Measurements from ENCODE around the gene ZSCAN5B. TPM values are rescaled to one million over a fixed set of nuclear protein-coding genes. Genes with fewer than 3 reads are reported as not detected.
"Not testable (repeated sequence)": the region's sequence is repeated elsewhere in the genome, so short reads cannot be mapped to it uniquely, and the experiment has no call there.

The ZSCAN5B gene
- polyA plus RNA-seq, 2 of the 4 experiments (the other 2 are of a cell fraction): not detected

GRCh38 chr19:56221851-56222250, 24.3 kb upstream of the ZSCAN5B start:
- Histone ChIP-seq H3K4me3 (no peak overlapping the region), H3K9me3 (peaks cover 10% of the 10 kb centered on the region; the same call in 1 of the 3 replicates), H3K4me2 (no peak overlapping the region), H3K27ac (no peak overlapping the region), H3K4me1 (no peaks in the 10 kb centered on the region)
- CTCF ChIA-PET: interaction anchor here (1.4 kb wide), 1 partner anchor 32 kb away, joined by 4 read pairs; no protein-coding TSS in a partner anchor
- POLR2A ChIA-PET: no interaction called here
- 74% methylated on average over 14 of the region's 14 CpGs for WGBS (ENCODE audit: missing lambda C conversion rate)
- no peak for FAIRE-seq
- no peak for TF ChIP-seq FOSL2 (IDR thresholded peaks at IDR 0.05)
- no peak for TF ChIP-seq FOSL2 (CRISPR knock-in tag; IDR thresholded peaks at IDR 0.05)
- no peak for TF ChIP-seq PBX3 (IDR thresholded peaks at IDR 0.05)
- TF ChIP-seq CHD4 (IDR thresholded peaks at IDR 0.05; ENCODE audit: borderline replicate concordance): no peak
- TF ChIP-seq KDM1A (IDR thresholded peaks at IDR 0.05; ENCODE audit: low read depth): no peak
- no peak for TF ChIP-seq SREBF2 (IDR thresholded peaks at IDR 0.05)
- no peak for DNase-seq (ENCODE audit: low read depth in 1 of 2, low spot score in 1 of 2)
- no peak for ATAC-seq

GRCh38 chr19:56221442-56221841, 23.9 kb upstream of the ZSCAN5B start:
- 74% methylated on average over 9 of the region's 9 CpGs for WGBS (ENCODE audit: missing lambda C conversion rate)
- FAIRE-seq: peak; percentile 28

GRCh38 chr19:56218961-56219360, 21.4 kb upstream of the ZSCAN5B start:
- Histone ChIP-seq H3K4me1 (no peaks in the 10 kb centered on the region), H3K4me2 (no peak overlapping the region), H3K27ac (no peak overlapping the region), H3K4me3 (no peak overlapping the region), H3K9me3 (peaks cover 11% of the 10 kb centered on the region; the same call in 1 of the 3 replicates)
- DNase-seq (ENCODE audit: low read depth in 1 of 2, low spot score in 1 of 2): no peak
- 42% methylated on average over 10 of the region's 10 CpGs for WGBS (ENCODE audit: missing lambda C conversion rate)
- no peak for ATAC-seq
- ChIA-PET CTCF (interaction anchor here (1.0 kb wide), 1 partner anchor 34 kb away, joined by 7 read pairs; no protein-coding TSS in a partner anchor), POLR2A (no interaction called here)
- TF ChIP-seq ESRRA (IDR thresholded peaks at IDR 0.05; ENCODE audit: borderline replicate concordance, low read length) (no peak), POLR2A (IDR thresholded peaks at IDR 0.05; ENCODE audit: low read length) (no peak), FOSL2 (IDR thresholded peaks at IDR 0.05) (no peak), FOSL2 (CRISPR knock-in tag; IDR thresholded peaks at IDR 0.05) (no peak), ZSCAN20 (CRISPR knock-in tag; IDR thresholded peaks at IDR 0.05) (no peak), RFX5 (IDR thresholded peaks at IDR 0.05) (no peak), PHF8 (IDR thresholded peaks at IDR 0.05; ENCODE audit: borderline replicate concordance, low read depth) (no peak), MAX (IDR thresholded peaks at IDR 0.05) (no peak), TFCP2L1 (CRISPR knock-in tag; IDR thresholded peaks at IDR 0.05) (no peak), FOXS1 (CRISPR knock-in tag; IDR thresholded peaks at IDR 0.05) (no peak), CBX2 (IDR thresholded peaks at IDR 0.05; ENCODE audit: borderline replicate concordance, low read depth) (no peak), CHD2 (IDR thresholded peaks at IDR 0.05; ENCODE audit: low read length, partially characterized antibody) (no peak), MAFK (IDR thresholded peaks at IDR 0.05; ENCODE audit: partially characterized antibody) (no peak), CBX8 (IDR thresholded peaks at IDR 0.05) (no peak), HES2 (IDR thresholded peaks at IDR 0.05) (no peak), EHMT2 (IDR thresholded peaks at IDR 0.05; ENCODE audit: low read depth) (no peak), REST (IDR thresholded peaks at IDR 0.05) (no peak), ELK1 (IDR thresholded peaks at IDR 0.05; ENCODE audit: low read depth, low read length) (no peak), POLR2AphosphoS2 (conservative IDR thresholded peaks at IDR 0.05; ENCODE audit: low read length) (no peak), JUN (IDR thresholded peaks at IDR 0.05) (no peak)
- FAIRE-seq: no peak

More at GRCh38 chr19:56221442-56221841, 23.9 kb upstream of the ZSCAN5B start:
- H3K4me2 ChIP-seq, H3K4me1 ChIP-seq, POLR2A ChIA-PET, H3K27ac ChIP-seq, H3K4me3 ChIP-seq: not testable (repeated sequence)
- ATAC-seq: peak in 1 of 2 experiments; percentile 68; a peak in 3 of 6 replicates
- peak in 1 of 2 experiments; percentile 13 for DNase-seq (ENCODE audit: low read depth in 1 of 2, low spot score in 1 of 2)
- CTCF ChIA-PET: interaction anchor here (1.4 kb wide), 1 partner anchor 32 kb away, joined by 4 read pairs; no protein-coding TSS in a partner anchor
- peaks cover 13% of the 10 kb centered on the region; the same call in 1 of the 3 replicates for H3K9me3 ChIP-seq
